HG03439 (cell line): ENCODE measurements around the gene SUGT1.
A peak's percentile ranks its signal among the peaks of the same experiment; 100 is the strongest.
"Not testable (repeated sequence)": the region's sequence is repeated elsewhere in the genome, so short reads cannot be mapped to it uniquely, and the experiment has no call there.

Experiments
- ATAC-seq: cut with Tn5 transposase; IDR thresholded peaks from one replicate; pipeline ENCODE4 v1.9.1; 2021; ENCODE audit warnings: mild to moderate bottlenecking, moderate library complexity; ENCODE audit not compliant: unreplicated experiment

The SUGT1 gene

DNA sequence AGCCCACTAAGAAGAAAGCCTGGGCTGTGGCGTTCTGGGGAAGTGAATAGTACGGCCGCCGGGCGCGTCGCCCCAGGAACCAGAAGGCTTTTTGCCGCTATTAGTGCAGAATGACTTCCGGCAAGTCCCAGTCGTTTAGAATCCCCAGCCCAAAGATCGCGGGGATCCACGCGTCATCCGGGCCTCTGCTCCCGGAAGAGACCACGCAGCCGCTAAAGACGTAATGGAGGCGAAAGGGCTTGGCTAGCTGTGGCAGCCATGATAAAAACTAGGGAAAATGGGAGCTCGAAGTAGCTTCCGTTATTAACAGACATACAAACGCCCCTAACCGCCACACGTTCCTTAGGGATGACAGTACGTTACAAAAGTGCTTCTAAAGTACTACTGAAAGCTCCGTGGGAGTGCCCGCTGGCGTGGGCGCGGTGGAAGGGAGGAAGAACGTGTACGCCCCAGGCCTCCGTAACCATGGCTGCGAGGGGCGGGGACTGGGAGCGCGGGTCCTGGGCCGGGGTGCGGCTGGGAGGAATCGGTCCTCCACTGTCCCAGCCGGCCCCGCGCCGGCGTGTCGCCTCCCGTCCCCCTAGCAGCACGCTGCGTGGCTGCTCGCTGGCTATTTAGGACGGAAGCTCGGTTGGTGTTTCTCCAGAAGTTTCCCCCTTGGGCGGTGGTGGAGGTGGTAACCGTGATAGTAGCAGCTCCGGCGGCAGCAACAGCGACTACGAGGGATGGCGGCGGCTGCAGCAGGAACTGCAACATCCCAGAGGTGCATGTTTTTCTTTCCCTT, at the start of gene SUGT1:
Gene SUGT1, plus strand, starts transcription at position 641 of the 784 bp plus-strand sequence. Its CDS starts 85 bp downstream, at position 726.
- peak; percentile 96 for ATAC-seq

- ATAC-seq = not testable (repeated sequence)
These were observed 49.3 kb upstream of the SUGT1 start for GRCh38 chr13:52603316-52603715.

- not testable (repeated sequence) for ATAC-seq
These were observed 46.5 kb upstream of the SUGT1 start for GRCh38 chr13:52606126-52606525.

DNA sequence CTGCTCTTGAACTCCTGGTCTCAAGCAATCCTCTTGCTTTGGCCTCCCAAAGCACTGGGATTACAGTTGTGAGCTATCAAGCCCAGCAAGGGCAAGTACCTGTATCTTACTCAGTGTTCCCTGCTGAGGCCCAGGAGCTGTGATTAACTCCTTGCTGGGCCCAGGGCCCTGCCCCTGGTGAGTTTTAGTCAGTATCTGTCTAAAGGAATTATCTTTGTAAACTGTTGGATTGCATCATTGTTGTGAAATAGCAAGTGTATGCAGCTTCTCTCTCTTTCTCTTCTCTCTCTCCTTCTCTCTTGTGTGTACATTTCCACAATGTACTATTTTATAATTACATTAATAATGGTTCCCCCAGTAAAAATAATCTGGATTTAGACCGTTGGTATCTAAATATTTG, 45.8 kb upstream of the SUGT1 start:
- ATAC-seq = not testable (repeated sequence)

- ATAC-seq = not testable (repeated sequence)
These were observed 44.5 kb upstream of the SUGT1 start for GRCh38 chr13:52608184-52608583.

GRCh38 chr13:52609013-52609606, 43.5 kb upstream of the SUGT1 start:
- ATAC-seq = peak; percentile 76

GRCh38 chr13:52610158-52610557, 42.5 kb upstream of the SUGT1 start:
- ATAC-seq = not testable (repeated sequence)

DNA sequence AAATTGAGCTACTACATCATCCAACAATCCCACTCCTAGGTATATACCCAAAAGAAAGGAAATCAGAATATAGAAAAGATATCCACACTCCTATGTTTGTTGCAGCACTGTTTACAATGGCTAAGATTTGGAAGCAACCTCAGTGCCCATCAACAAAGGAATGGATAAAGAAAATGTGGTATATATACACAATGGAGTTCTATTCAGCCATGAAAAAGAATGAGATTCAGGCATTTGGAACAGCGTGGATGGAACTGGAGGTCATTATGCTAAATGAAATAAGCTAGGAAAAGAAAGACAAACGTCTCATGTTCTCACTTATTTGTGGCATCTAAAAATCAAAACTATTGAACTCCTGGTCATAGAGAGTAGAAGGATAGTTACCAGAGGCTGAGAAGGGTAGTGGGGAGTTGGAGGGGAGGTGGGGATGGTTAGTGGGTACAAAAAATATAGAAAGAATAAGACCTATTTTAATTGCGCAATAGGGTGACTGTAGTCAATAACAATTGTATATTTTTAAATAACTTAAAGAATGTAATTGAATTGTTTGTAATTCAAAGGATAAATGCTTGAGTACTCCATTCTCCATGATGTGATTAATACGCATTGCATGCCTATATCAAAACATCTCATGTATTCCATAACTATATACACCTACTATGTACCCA, 37.4 kb upstream of the SUGT1 start:
- ATAC-seq = no peak

DNA sequence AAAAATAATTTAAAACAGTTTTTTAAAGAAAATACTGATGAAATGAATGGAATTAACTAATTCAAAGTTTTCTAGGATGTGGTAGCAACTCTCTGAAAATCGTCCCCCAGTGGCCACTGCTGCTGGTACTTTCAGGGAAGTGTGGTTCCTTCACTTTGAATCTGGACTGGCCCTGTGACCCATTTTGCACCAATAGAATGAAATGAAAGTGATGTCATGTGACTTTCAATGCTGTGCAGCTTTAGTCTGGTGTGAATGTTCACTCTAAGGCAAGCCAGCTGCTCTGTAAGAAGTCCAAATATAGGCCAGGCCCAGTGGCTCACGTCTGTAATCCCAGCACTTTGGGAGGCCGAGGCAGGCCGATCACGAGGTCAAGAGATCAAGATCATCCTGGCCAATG, 36.8 kb upstream of the SUGT1 start:
- ATAC-seq = no peak

GRCh38 chr13:52617070-52618060, 35.3 kb upstream of the SUGT1 start:
- peak; percentile 98 for ATAC-seq

DNA sequence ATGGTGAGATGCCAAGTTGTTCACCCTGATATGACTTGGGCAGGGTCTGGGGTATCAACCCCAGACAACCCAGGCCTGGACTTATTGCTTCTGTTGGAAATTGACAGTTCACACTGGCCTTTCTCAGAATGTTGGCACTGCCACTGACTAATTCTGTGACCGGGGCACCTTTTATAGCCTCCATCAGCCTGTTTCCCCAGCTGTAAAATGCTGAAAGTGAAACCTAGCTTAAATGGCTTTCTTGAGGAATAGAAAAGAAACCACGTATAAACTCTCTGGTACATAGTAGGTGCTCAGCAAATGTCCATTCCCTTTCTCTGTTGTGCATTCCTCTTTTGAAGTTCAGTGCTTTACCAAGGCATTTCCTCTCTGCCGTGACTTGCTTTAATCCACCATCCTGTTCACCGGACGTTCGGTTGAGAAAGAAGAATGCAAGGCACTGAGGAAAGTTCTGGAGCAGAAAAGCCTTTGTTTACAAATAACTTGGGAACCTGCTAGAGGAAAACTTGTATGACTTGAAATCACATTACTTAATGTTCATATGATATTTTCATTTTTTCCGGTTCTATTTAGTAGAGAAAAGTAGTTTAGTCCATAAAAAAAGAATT, 21.4 kb upstream of the SUGT1 start:
- not testable (repeated sequence) for ATAC-seq

DNA sequence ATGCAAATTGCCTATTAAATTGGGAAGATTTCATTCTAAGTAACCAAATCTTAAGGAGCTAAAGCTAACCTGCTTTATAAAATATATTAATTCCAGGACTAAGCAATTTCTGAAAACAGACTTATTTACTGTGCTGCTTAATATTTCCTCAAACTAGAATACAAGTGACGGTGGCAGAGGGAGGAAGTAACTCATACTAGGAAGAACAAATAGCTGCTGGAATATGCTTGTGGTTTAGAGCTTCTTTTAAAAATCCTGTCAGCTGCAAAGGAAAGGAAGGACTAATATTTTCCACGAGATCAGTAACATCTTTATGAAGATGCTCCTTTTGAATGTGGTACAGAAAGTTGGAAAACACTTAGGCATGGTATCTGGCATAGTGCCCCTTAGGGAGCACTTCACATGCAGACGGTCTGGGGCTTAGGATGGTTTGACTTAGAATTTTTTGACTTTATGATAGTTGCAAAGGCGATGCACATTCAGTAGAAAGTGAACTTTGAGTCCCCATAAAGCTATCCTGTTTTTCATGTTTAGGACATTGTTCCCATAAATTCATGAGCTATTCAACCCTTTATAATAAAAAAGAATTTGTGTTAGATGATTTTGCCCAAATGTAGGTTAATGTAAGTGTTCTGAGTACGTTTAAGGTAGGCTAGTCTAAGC, 13.8 kb upstream of the SUGT1 start:
- no peak for ATAC-seq

- ATAC-seq = no peak
These were observed 10.5 kb upstream of the SUGT1 start, which contains the start of gene HNRNPA1L2 for GRCh38 chr13:52642131-52642530. HNRNPA1L2 (plus strand) TSS chr13:52642431; CDS start chr13:52642493, 62 bp downstream.

GRCh38 chr13:52644108-52644507, 8.5 kb upstream of the SUGT1 start:
- ATAC-seq = no peak

GRCh38 chr13:52646967-52647366, 5.7 kb upstream of the SUGT1 start:
- no peak for ATAC-seq

- no peak for ATAC-seq
These were observed 1.9 kb upstream of the SUGT1 start for GRCh38 chr13:52650731-52651130.

DNA sequence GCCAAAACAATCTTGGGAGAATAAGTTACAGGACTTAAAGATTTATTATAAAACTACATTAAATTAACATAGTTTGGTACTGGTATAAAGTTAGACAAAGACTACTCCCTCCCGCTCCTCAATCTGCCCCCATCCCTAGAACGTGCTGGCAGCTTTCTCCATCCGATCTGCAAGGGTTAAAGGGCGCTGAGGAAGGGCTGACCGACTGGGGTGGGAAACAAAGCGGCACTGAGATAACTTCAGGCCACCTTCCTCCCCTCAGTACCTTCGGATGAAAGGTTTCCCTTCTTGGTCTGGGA, 790 bp upstream of the SUGT1 start:
- ATAC-seq = no peak

DNA sequence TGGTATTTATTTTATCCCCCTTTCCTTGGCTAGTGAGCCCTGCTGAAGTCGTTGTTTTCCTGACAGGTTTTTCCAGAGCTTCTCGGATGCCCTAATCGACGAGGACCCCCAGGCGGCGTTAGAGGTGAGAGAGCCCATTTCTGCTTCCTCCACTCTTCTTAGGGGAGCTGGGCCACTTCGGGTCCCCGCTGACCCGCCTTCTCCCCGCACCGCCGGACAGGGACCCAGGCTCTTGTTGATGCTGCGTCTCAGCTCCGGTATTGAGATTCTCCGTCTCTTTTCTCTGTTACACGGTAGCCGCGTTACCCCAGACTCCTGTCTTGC, 306 bp downstream of the SUGT1 start:
- peak; percentile 35 for ATAC-seq

DNA sequence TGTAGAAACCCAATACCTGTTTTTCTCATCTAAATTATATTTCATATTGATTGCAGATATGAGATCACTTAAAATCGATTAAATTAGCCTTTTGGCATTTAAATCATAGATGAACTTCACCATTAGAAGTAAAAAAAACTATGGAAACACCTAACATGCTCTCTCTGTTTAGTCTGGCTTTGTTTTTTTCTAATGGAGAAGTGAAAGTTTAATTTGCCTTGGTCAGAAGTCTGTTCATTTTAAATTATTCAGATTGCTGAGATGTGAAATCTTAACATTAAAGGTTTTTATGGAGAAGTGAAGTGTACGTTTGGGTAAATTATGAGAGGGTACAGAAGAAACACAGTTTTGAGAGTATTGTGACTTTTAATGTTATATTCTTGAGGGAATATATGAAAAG, 6.7 kb downstream of the SUGT1 start:
- no peak for ATAC-seq

GRCh38 chr13:52664272-52664671, 11.6 kb downstream of the SUGT1 start:
- ATAC-seq = no peak
